VCaP (cell line): ENCODE measurements around the gene CDH24.

ENCODE experiments used
- H3K27ac ChIP-seq: fragments of 450-650 bp; 2 replicates; pipeline ENCODE4 v1.5.1; 2017
- CTCF ChIP-seq: fragments of 450-650 bp; conservative IDR thresholded peaks from 2 replicates; pipeline ENCODE4 v1.5.1; 2017; ENCODE audit warnings: mild to moderate bottlenecking, moderate library complexity

CDH24 gene

GRCh38 chr14:23066855-23067744 is 9.8 kb upstream of the CDH24 start:
- H3K27ac ChIP-seq = no peak overlapping the region
- TF ChIP-seq CTCF = no peak

- H3K27ac ChIP-seq = no peak overlapping the region
- no peak for TF ChIP-seq CTCF
Observed at GRCh38 chr14:23066368-23066767, 9.0 kb upstream of the CDH24 start.

GRCh38 chr14:23063601-23064000 is 6.3 kb upstream of the CDH24 start:
- H3K27ac ChIP-seq = no peak overlapping the region
- TF ChIP-seq CTCF = no peak

- TF ChIP-seq CTCF = no peak
Observed at GRCh38 chr14:23062002-23062401, 4.7 kb upstream of the CDH24 start.

GRCh38 chr14:23060536-23061260 is 3.4 kb upstream of the CDH24 start:
- TF ChIP-seq CTCF = no peak
- no peak overlapping the region for H3K27ac ChIP-seq

More at GRCh38 chr14:23062002-23062401, 4.7 kb upstream of the CDH24 start:
- no peak overlapping the region for H3K27ac ChIP-seq

GRCh38 chr14:23058654-23059504 is 1.6 kb upstream of the CDH24 start:
- H3K27ac ChIP-seq = peak overlapping the region; percentile 74
- TF ChIP-seq CTCF = no peak
